ENCODE results near the gene WSCD2. TPM values are rescaled to one million over a fixed set of nuclear protein-coding genes. Genes with fewer than 3 reads are reported as not detected.

The WSCD2 gene
- total RNA-seq, 4 donors from 2014 or later, result 0.46 to 1.3 (median 0.50) TPM; not detected in 1

GRCh38 chr12:108151533-108152169 is 22.6 kb downstream of the WSCD2 start:
- DNase-seq (ENCODE audit: low spot score), result no peak
- ATAC-seq (ENCODE audit: low FRiP score), result no peak
- TF ChIP-seq CTCF (IDR thresholded peaks at IDR 0.05), result no peak

GRCh38 chr12:108152170-108152538 is 23.1 kb downstream of the WSCD2 start:
- ATAC-seq (ENCODE audit: low FRiP score) (no peak), DNase-seq (ENCODE audit: low spot score) (no peak)
- TF ChIP-seq CTCF (IDR thresholded peaks at IDR 0.05), result no peak

GRCh38 chr12:108156717-108157116 is 27.6 kb downstream of the WSCD2 start:
- DNase-seq (ENCODE audit: low spot score), result no peak
- ATAC-seq (ENCODE audit: low FRiP score), result no peak
- TF ChIP-seq CTCF (IDR thresholded peaks at IDR 0.05), result no peak

- no peak for ATAC-seq (ENCODE audit: low FRiP score)
- no peak for DNase-seq (ENCODE audit: low spot score)
- TF ChIP-seq CTCF (IDR thresholded peaks at IDR 0.05), result no peak
These were observed 28.9 kb downstream of the WSCD2 start for GRCh38 chr12:108157870-108158459.

GRCh38 chr12:108162207-108162606 is 33.1 kb downstream of the WSCD2 start:
- DNase-seq (ENCODE audit: low spot score), result no peak
- no peak for ATAC-seq (ENCODE audit: low FRiP score)
- no peak for TF ChIP-seq CTCF (IDR thresholded peaks at IDR 0.05)

GRCh38 chr12:108166505-108166904 is 37.4 kb downstream of the WSCD2 start:
- no peak for TF ChIP-seq CTCF (IDR thresholded peaks at IDR 0.05)
- ATAC-seq (ENCODE audit: low FRiP score) (no peak), DNase-seq (ENCODE audit: low spot score) (no peak)

GRCh38 chr12:108167974-108168373 is 38.9 kb downstream of the WSCD2 start:
- DNase-seq (ENCODE audit: low spot score), result no peak
- TF ChIP-seq CTCF (IDR thresholded peaks at IDR 0.05), result no peak
- no peak for ATAC-seq (ENCODE audit: low FRiP score)

Data from omental fat pad (tissue), 4 donors.